HUES6 (cell line): ENCODE results near the gene DAB2IP.

ENCODE experiments used
- H3K27ac ChIP-seq: 2 replicates; pipeline ENCODE4 v1.7.0; 2013; ENCODE audit warnings: low read depth, mild to moderate bottlenecking, low read length, inconsistent platforms
- H3K27me3 ChIP-seq: 2 replicates; pipeline ENCODE4 v1.6.1; 2013; ENCODE audit warnings: low read length; ENCODE audit not compliant: control insufficient read depth, insufficient read depth
- H3K36me3 ChIP-seq: 2 replicates; pipeline ENCODE4 v1.6.1; 2013; ENCODE audit warnings: low read length; ENCODE audit not compliant: control insufficient read depth, insufficient read depth
- H3K4me1 ChIP-seq: 2 replicates; pipeline ENCODE4 v1.6.1; 2013; ENCODE audit warnings: low read length; ENCODE audit not compliant: control insufficient read depth, insufficient read depth
- H3K4me3 ChIP-seq: 2 replicates; pipeline ENCODE4 v1.5.1; 2013; ENCODE audit warnings: low read depth, low read length
- H3K9ac ChIP-seq: one replicate; pipeline ENCODE4 v1.6.1; 2013; ENCODE audit warnings: mild to moderate bottlenecking, low read length
- H3K9me3 ChIP-seq: 2 replicates; pipeline ENCODE4 v1.6.1; 2013; ENCODE audit warnings: low read depth, low read length; ENCODE audit not compliant: control insufficient read depth, insufficient read depth

DAB2IP gene

DNA sequence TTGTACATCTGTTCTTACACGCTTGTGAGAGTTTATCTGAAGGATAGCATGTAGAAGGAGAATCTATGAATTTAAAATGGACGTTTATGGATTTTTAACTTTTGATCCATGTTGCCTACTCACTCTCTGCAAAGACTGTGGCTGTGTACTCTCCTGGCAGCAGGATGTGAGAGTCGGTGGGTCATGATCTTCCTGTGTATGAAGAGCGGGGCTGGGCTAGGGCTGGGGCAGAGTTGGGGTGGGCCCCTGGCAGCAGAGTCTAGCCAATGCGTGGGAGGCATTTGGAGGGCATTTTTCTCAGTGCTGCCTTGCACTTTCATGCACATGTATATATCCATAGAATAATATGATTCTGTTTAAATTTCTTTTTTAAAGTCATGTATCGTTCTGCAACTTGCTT lies 24.0 kb upstream of the DAB2IP start:
- Histone ChIP-seq H3K4me3 (no peak overlapping the region), H3K9me3 (no peaks in the 10 kb centered on the region), H3K27me3 (no peaks in the 10 kb centered on the region), H3K9ac (no peak overlapping the region), H3K27ac (no peak overlapping the region), H3K4me1 (no peaks in the 10 kb centered on the region), H3K36me3 (no peaks in the 10 kb centered on the region)

GRCh38 chr9:121628401-121628800 lies 23.0 kb upstream of the DAB2IP start:
- no peak overlapping the region for H3K4me3 ChIP-seq
- peaks cover 1% of the 10 kb centered on the region; the same call in 1 of the 2 replicates for H3K4me1 ChIP-seq

DNA sequence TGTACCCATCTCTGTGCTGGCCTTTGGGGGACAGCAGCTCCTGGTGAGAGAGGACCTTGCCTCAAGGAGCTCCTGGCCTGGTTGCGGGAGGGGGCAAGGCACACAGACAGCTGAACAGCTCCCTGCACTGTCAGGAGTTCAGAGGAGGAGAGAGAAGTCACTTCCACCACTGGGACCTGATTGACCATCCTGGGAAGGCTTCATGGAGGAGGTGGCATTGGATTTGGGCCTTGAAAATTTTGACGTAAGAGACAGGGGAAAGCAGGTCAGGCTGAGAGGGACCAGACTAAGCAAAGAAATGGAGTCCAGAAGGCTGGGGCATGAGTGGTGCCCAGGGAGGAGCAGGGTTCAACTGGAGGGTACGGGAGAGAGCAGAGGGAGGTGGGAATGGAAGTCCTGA lies 20.3 kb upstream of the DAB2IP start:
- H3K4me3 ChIP-seq, result no peak overlapping the region
- peaks cover 14% of the 10 kb centered on the region for H3K4me1 ChIP-seq
- H3K9ac ChIP-seq, result no peak overlapping the region

More at GRCh38 chr9:121628401-121628800, 23.0 kb upstream of the DAB2IP start:
- Histone ChIP-seq H3K36me3 (no peaks in the 10 kb centered on the region), H3K27ac (no peak overlapping the region), H3K27me3 (no peaks in the 10 kb centered on the region), H3K9ac (no peak overlapping the region), H3K9me3 (no peaks in the 10 kb centered on the region)

DNA sequence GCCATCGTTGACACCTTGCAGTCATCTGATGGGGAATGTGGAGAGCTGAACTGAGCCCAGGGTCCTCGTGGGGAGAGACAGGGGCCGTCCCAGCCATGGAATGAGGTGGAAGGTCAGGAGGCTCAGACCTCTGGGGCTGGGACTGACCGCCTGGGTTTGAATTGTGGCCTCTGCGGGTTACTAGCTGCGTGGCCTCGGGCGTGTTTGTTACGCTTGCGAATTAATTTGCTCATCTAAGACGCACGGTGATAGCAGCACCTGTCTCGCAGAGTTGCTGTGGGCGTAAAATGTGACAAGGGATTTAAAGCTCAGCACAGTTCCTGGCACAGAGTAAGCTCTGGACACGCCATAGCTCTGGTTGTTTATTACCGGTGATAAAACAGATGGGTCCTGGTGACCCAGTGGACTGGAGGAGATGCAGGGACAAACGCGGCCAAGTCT lies 19.4 kb upstream of the DAB2IP start:
- H3K27me3 ChIP-seq, result no peaks in the 10 kb centered on the region
- H3K36me3 ChIP-seq, result no peaks in the 10 kb centered on the region
- H3K9ac ChIP-seq, result no peak overlapping the region
- H3K4me3 ChIP-seq, result no peak overlapping the region
- no peaks in the 10 kb centered on the region for H3K9me3 ChIP-seq
- no peak overlapping the region for H3K27ac ChIP-seq
- peaks cover 20% of the 10 kb centered on the region for H3K4me1 ChIP-seq

More for the DNA sequence above, 20.3 kb upstream of the DAB2IP start:
- H3K36me3 ChIP-seq, result no peaks in the 10 kb centered on the region
- H3K27ac ChIP-seq, result no peak overlapping the region
- H3K9me3 ChIP-seq, result no peaks in the 10 kb centered on the region
- no peaks in the 10 kb centered on the region for H3K27me3 ChIP-seq

DNA sequence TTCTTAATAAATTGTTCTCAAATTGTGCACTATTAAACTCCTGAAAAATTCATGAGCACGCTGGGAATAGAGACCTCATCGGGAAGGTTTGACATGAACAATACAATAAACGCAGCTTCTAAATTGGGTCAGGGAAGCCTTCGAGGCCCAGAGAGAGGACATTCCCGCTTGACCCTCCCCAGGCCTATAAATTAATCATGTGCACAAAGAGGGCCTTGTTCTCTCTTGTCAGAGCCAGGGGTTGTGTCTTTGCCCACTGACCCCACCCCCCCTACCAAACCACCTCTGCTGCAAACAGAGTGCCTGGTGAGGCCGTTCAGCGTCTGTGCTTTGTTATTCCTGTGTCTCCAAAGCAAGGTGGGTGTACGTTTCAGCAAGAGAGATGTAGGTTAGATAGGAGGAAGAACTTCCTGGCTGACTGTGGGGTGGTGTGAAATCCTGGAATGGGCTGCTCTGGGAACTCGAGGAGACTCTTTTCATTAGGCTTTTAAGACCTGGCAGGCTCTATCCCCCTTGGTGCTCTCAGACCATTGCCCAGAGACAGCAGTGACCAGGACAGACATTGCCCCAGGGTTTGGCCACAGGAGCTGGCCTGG lies 18.2 kb upstream of the DAB2IP start:
- Histone ChIP-seq H3K9me3 (no peaks in the 10 kb centered on the region), H3K4me1 (peaks cover 20% of the 10 kb centered on the region), H3K9ac (no peak overlapping the region), H3K27ac (no peak overlapping the region), H3K36me3 (no peaks in the 10 kb centered on the region), H3K4me3 (no peak overlapping the region), H3K27me3 (no peaks in the 10 kb centered on the region)

DNA sequence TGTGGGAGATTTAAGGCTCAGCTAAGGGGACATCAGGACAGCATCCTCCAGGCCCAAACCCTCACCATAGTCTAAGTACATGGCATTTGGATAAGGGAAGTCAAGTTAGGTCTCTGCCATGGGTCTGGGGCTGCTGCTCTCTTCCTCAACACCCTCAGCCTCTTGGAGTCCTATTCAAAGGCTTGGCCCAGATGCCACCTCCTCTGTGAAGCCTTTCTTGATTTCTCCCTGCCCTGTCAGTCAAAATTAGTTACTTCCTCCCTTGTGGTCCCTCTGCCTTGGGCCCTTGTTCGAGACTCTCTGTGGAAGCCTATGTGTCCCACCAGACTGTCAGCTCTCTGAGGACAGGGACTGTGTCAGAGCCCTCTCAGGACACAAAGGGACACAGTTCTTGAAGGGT lies 17.7 kb upstream of the DAB2IP start:
- H3K36me3 ChIP-seq, result no peaks in the 10 kb centered on the region
- no peaks in the 10 kb centered on the region for H3K27me3 ChIP-seq
- H3K4me1 ChIP-seq, result peaks cover 20% of the 10 kb centered on the region
- no peak overlapping the region for H3K4me3 ChIP-seq
- H3K9me3 ChIP-seq, result no peaks in the 10 kb centered on the region
- no peak overlapping the region for H3K27ac ChIP-seq
- no peak overlapping the region for H3K9ac ChIP-seq

- Histone ChIP-seq H3K27me3 (no peaks in the 10 kb centered on the region), H3K9ac (no peak overlapping the region), H3K4me3 (no peak overlapping the region), H3K36me3 (no peaks in the 10 kb centered on the region), H3K27ac (no peak overlapping the region), H3K9me3 (no peaks in the 10 kb centered on the region), H3K4me1 (peaks cover 21% of the 10 kb centered on the region)
Measured at GRCh38 chr9:121634329-121635261, 16.8 kb upstream of the DAB2IP start.

- H3K27me3 ChIP-seq, result no peaks in the 10 kb centered on the region
- no peaks in the 10 kb centered on the region for H3K9me3 ChIP-seq
- H3K4me1 ChIP-seq, result peaks cover 29% of the 10 kb centered on the region
- H3K9ac ChIP-seq, result no peak overlapping the region
- H3K27ac ChIP-seq, result no peak overlapping the region
- no peak overlapping the region for H3K4me3 ChIP-seq
- no peaks in the 10 kb centered on the region for H3K36me3 ChIP-seq
Measured at GRCh38 chr9:121635300-121635876, 16.0 kb upstream of the DAB2IP start.

- Histone ChIP-seq H3K9ac (no peak overlapping the region), H3K27me3 (no peaks in the 10 kb centered on the region), H3K36me3 (no peaks in the 10 kb centered on the region), H3K4me1 (peaks cover 32% of the 10 kb centered on the region), H3K4me3 (no peak overlapping the region), H3K27ac (no peak overlapping the region), H3K9me3 (no peaks in the 10 kb centered on the region)
Measured at GRCh38 chr9:121636341-121636865, 15.0 kb upstream of the DAB2IP start.

GRCh38 chr9:121636978-121637712 lies 14.3 kb upstream of the DAB2IP start:
- no peaks in the 10 kb centered on the region for H3K9me3 ChIP-seq
- no peak overlapping the region for H3K9ac ChIP-seq
- no peak overlapping the region for H3K27ac ChIP-seq
- no peak overlapping the region for H3K4me3 ChIP-seq
- H3K27me3 ChIP-seq, result no peaks in the 10 kb centered on the region
- peaks cover 32% of the 10 kb centered on the region for H3K4me1 ChIP-seq
- no peaks in the 10 kb centered on the region for H3K36me3 ChIP-seq
